ENCODE data around the gene GPC6.

Gene GPC6

DNA sequence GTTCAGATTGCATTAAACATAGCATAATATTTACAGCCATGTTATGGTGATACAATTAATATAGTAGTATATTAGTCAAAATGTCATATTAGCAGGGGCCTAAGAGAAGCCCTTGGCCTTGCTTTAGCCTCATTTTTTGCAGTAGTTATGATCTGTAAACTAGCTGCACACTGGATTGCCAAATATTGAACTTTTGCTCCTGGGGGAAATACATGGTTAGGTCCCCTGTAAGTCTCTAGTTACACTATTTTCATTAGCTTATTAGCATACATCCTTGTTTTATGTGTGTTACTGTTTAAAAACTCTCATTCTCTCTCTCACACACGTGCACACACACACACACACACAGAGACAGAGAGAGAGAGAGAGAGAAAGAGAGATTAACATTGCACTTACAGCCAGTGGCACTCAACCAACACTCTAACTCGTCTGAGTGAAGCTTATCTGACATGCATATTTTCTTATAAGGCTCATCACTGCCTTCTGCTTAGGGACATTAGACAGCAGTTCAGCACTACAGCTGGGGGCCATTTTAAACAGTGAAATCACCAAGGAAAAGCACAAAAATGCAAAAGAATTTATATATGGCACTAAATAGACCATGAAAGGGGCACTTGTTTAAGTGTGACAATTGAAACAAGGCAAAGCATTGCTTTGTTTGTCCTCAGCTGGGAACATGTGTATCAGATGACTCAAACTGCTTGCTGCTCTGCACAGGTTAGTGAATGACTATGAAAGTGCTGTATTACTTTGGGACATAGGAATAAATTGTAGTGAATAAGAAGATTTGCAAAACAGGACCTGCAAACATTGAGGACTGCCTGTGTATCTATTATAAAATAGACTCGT lies 278.7 kb downstream of the GPC6 start:
- TF ChIP-seq, protein P1, sequence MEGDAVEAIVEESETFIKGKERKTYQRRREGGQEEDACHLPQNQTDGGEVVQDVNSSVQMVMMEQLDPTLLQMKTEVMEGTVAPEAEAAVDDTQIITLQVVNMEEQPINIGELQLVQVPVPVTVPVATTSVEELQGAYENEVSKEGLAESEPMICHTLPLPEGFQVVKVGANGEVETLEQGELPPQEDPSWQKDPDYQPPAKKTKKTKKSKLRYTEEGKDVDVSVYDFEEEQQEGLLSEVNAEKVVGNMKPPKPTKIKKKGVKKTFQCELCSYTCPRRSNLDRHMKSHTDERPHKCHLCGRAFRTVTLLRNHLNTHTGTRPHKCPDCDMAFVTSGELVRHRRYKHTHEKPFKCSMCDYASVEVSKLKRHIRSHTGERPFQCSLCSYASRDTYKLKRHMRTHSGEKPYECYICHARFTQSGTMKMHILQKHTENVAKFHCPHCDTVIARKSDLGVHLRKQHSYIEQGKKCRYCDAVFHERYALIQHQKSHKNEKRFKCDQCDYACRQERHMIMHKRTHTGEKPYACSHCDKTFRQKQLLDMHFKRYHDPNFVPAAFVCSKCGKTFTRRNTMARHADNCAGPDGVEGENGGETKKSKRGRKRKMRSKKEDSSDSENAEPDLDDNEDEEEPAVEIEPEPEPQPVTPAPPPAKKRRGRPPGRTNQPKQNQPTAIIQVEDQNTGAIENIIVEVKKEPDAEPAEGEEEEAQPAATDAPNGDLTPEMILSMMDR (IDR thresholded peaks at IDR 0.05; ENCODE audit: low read length): no peak
- TF ChIP-seq EZH2 (optimal IDR thresholded peaks at IDR 0.05; ENCODE audit: low read depth, low read length) (no peak), EZH2phosphoT487 (IDR thresholded peaks at IDR 0.05; ENCODE audit: low read length) (no peak)
- no peak overlapping the region for H3K9ac ChIP-seq (ENCODE audit: low read length)
- no peaks in the 10 kb centered on the region for H3F3A ChIP-seq (ENCODE audit: insufficient read depth, low read length)
- no peaks in the 10 kb centered on the region for H3K27me3 ChIP-seq (replicated peaks; ENCODE audit: insufficient read depth, low read length)
- no peaks in the 10 kb centered on the region for H3K9me2 ChIP-seq (replicated peaks; ENCODE audit: insufficient read depth, low read length)
- no peaks in the 10 kb centered on the region for H3K36me3 ChIP-seq (replicated peaks; ENCODE audit: insufficient read depth, low read length)
- peaks cover 1% of the 10 kb centered on the region; the same call in 1 of the 2 replicates for H3K4me1 ChIP-seq (ENCODE audit: low read length)
- H4K20me1 ChIP-seq (ENCODE audit: insufficient read depth, low read length): no peaks in the 10 kb centered on the region
- DNase-seq: no peak
- no peaks in the 10 kb centered on the region for H3K79me2 ChIP-seq (ENCODE audit: low read length)
- no peak overlapping the region for H3K4me3 ChIP-seq (ENCODE audit: low read length)
- no peak overlapping the region for H3K27ac ChIP-seq (ENCODE audit: low read length)
- no peaks in the 10 kb centered on the region for H3K9me3 ChIP-seq (replicated peaks; ENCODE audit: insufficient read depth, low read length)
- H2AFZ ChIP-seq (ENCODE audit: low read length): no peak overlapping the region
- no peak overlapping the region for H3K4me2 ChIP-seq (ENCODE audit: low read depth, low read length)

DNA sequence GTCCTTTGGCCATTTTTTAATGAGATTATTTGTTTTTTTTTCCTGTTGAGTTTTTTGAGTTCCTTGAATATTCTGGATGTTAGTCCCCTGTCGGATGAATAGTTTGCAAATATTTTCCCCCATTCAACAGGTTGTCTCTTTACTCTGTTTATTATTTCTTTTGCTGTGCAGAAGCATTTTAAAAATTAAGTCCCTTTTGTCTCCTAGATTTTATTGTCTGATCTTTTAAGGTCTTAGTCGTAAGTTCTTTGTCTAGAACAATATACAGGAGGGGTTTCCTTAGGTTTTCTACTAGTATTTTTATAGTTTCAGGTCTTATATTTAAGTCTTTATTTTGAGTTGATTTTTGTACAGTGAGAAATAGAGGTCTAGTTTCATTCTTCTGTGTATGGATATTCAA lies 284.4 kb downstream of the GPC6 start:
- DNase-seq: no peak
- Histone ChIP-seq H2AFZ (ENCODE audit: low read length) (no peak overlapping the region), H4K20me1 (ENCODE audit: insufficient read depth, low read length) (no peaks in the 10 kb centered on the region), H3K27me3 (replicated peaks; ENCODE audit: insufficient read depth, low read length) (no peaks in the 10 kb centered on the region), H3K36me3 (replicated peaks; ENCODE audit: insufficient read depth, low read length) (no peaks in the 10 kb centered on the region), H3K9ac (ENCODE audit: low read length) (no peak overlapping the region), H3F3A (ENCODE audit: insufficient read depth, low read length) (no peaks in the 10 kb centered on the region), H3K79me2 (ENCODE audit: low read length) (no peaks in the 10 kb centered on the region), H3K4me1 (ENCODE audit: low read length) (peaks cover 4% of the 10 kb centered on the region; the same call in 1 of the 2 replicates), H3K4me2 (ENCODE audit: low read depth, low read length) (no peak overlapping the region), H3K27ac (ENCODE audit: low read length) (no peak overlapping the region), H3K9me3 (replicated peaks; ENCODE audit: insufficient read depth, low read length) (no peaks in the 10 kb centered on the region), H3K4me3 (ENCODE audit: low read length) (no peak overlapping the region), H3K9me2 (replicated peaks; ENCODE audit: insufficient read depth, low read length) (0 out of 2 replicates have a peak, but pooled peaks cover 3% of the 10 kb centered on the region)
- TF ChIP-seq, protein P1 (IDR thresholded peaks at IDR 0.05; ENCODE audit: low read length): no peak
- TF ChIP-seq EZH2 (optimal IDR thresholded peaks at IDR 0.05; ENCODE audit: low read depth, low read length): no peak
- no peak for TF ChIP-seq EZH2phosphoT487 (IDR thresholded peaks at IDR 0.05; ENCODE audit: low read length)

DNA sequence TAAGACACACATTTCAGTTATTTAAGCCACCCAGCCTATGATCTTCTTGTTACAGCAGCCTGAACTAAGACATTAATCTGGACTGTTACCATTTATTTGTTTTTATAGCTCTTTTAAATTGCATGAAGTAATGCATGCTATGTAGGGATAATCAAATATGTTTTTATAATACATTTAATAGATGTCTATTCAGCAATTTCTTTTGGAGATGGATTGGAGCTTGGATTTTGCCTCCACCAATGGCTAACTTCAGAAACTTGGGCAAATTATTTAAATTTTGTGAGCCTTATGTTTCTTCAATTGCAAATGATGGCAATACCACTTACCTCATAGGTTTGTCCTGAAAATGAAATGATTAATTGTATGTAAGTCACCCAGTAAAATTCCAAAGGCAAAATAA lies 288.7 kb downstream of the GPC6 start:
- H3K27me3 ChIP-seq (replicated peaks; ENCODE audit: insufficient read depth, low read length): no peaks in the 10 kb centered on the region
- no peak overlapping the region for H3K4me2 ChIP-seq (ENCODE audit: low read depth, low read length)
- H3K36me3 ChIP-seq (replicated peaks; ENCODE audit: insufficient read depth, low read length): no peaks in the 10 kb centered on the region
- no peaks in the 10 kb centered on the region for H3K9me3 ChIP-seq (replicated peaks; ENCODE audit: insufficient read depth, low read length)
- no peak overlapping the region for H3K27ac ChIP-seq (ENCODE audit: low read length)
- H3K79me2 ChIP-seq (ENCODE audit: low read length): no peaks in the 10 kb centered on the region
- no peaks in the 10 kb centered on the region for H3F3A ChIP-seq (ENCODE audit: insufficient read depth, low read length)
- peaks cover 4% of the 10 kb centered on the region; the same call in 1 of the 2 replicates for H3K4me1 ChIP-seq (ENCODE audit: low read length)
- TF ChIP-seq EZH2 (optimal IDR thresholded peaks at IDR 0.05; ENCODE audit: low read depth, low read length): no peak
- TF ChIP-seq, protein P1 (IDR thresholded peaks at IDR 0.05; ENCODE audit: low read length): no peak
- TF ChIP-seq EZH2phosphoT487 (IDR thresholded peaks at IDR 0.05; ENCODE audit: low read length): no peak
- no peaks in the 10 kb centered on the region for H4K20me1 ChIP-seq (ENCODE audit: insufficient read depth, low read length)
- no peak overlapping the region for H3K9ac ChIP-seq (ENCODE audit: low read length)
- DNase-seq: no peak
- H3K9me2 ChIP-seq (replicated peaks; ENCODE audit: insufficient read depth, low read length): 0 out of 2 replicates have a peak, but pooled peaks cover 3% of the 10 kb centered on the region
- no peak overlapping the region for H2AFZ ChIP-seq (ENCODE audit: low read length)
- H3K4me3 ChIP-seq (ENCODE audit: low read length): no peak overlapping the region
